Body of pancreas (tissue), 4 donors: ENCODE results near the gene PUS7.

Experiments used
- CTCF ChIP-seq, 7 experiments: fragments of 450-650 bp in 4 of 7; fragments of 200-600 bp in 3 of 7; sonication (generic) in 3 of 7; IDR thresholded peaks; one replicate each; pipeline ENCODE4 v1.5.1; 2016 to 2019; ENCODE audit warnings: antibody characterized with exemption in 7 of 7
- POLR2A ChIP-seq, 3 donors: fragments of 450-650 bp; IDR thresholded peaks; one replicate each; pipeline ENCODE4 v1.6.1; 2016; ENCODE audit warnings: antibody characterized with exemption in 3 of 3, mild to moderate bottlenecking in 2 of 3

GRCh38 chr7:105457619-105458225 is 64.3 kb downstream of the PUS7 start:
- TF ChIP-seq CTCF (IDR thresholded peaks at IDR 0.05) (no peak), POLR2A (IDR thresholded peaks at IDR 0.05) (no peak)
